Activated naive CD8-positive, alpha-beta T cell treated with anti-CD3 and anti-CD28 coated beads, Interleukin-2, amount 10 ng/mL, durations not matched to agents 7 days and 5 days (primary cell): Measurements from ENCODE around the gene FBXW7. TPM values are rescaled to one million over a fixed set of nuclear protein-coding genes. Genes with fewer than 3 reads are reported as not detected.

Experiments
- ATAC-seq: fragments of 150-1000 bp; cut with Tn5 transposase; one replicate; pipeline ENCODE4 v1.10.0; 2021; ENCODE audit warnings: low read depth, moderate library complexity
- POLR2A ChIA-PET: fragments of 350-600 bp; sonication (Branson Sonifier 250); formaldehyde crosslinking; loops from one replicate; lab custom pipeline; 2021; ENCODE audit warnings: antibody characterized with exemption; lab: Charles Lee
- DNase-seq: peaks from one replicate; pipeline ENCODE4 v3.0.0; 2021
- H3K27ac Mint-ChIP-seq: one replicate; pipeline ENCODE4 v1.8.0; 2022; ENCODE audit warnings: mild to moderate bottlenecking, mixed read lengths
- H3K27me3 Mint-ChIP-seq: one replicate; pipeline ENCODE4 v1.8.0; 2022; ENCODE audit warnings: mild to moderate bottlenecking, moderate library complexity, mixed read lengths
- H3K36me3 Mint-ChIP-seq: one replicate; pipeline ENCODE4 v1.8.0; 2021; ENCODE audit warnings: mild to moderate bottlenecking, mixed read lengths
- H3K4me1 Mint-ChIP-seq: one replicate; pipeline ENCODE4 v1.8.0; 2021; ENCODE audit warnings: mixed read lengths
- H3K4me3 Mint-ChIP-seq: one replicate; pipeline ENCODE4 v1.8.0; 2022; ENCODE audit warnings: mild to moderate bottlenecking, moderate library complexity, mixed read lengths
- H3K9me3 Mint-ChIP-seq: one replicate; pipeline ENCODE4 v1.8.0; 2021; ENCODE audit warnings: mixed read lengths
- total RNA-seq, 2 experiments: library from RNA; stranded (reverse); gene quantifications; one replicate each; pipeline ENCODE4 v1.2.3, GENCODE V29; 2021

FBXW7 gene
- total RNA-seq, 2 experiments from 2014 or later = 80.2 to 91.2 TPM

- ATAC-seq = no peak
- H3K4me1 Mint-ChIP-seq = peaks cover 14% of the 10 kb centered on the region
These were observed 59.1 kb downstream of the FBXW7 start for GRCh38 chr4:152476796-152477195.

GRCh38 chr4:152471251-152471792 is 64.6 kb downstream of the FBXW7 start:
- POLR2A ChIA-PET = no interaction called here
- H3K36me3 Mint-ChIP-seq = peaks cover 34% of the 10 kb centered on the region
- ATAC-seq = no peak
- H3K27me3 Mint-ChIP-seq = no peaks in the 10 kb centered on the region
- no peak overlapping the region for H3K27ac Mint-ChIP-seq
- DNase-seq = no peak
- H3K9me3 Mint-ChIP-seq = peaks cover 7% of the 10 kb centered on the region
- no peaks in the 10 kb centered on the region for H3K4me1 Mint-ChIP-seq
- H3K4me3 Mint-ChIP-seq = no peak overlapping the region

More at GRCh38 chr4:152476796-152477195, 59.1 kb downstream of the FBXW7 start:
- peaks cover 4% of the 10 kb centered on the region for H3K9me3 Mint-ChIP-seq
- H3K36me3 Mint-ChIP-seq = peaks cover 37% of the 10 kb centered on the region
- POLR2A ChIA-PET = no interaction called here
- no peak for DNase-seq
- H3K4me3 Mint-ChIP-seq = no peak overlapping the region
- no peaks in the 10 kb centered on the region for H3K27me3 Mint-ChIP-seq
- no peak overlapping the region for H3K27ac Mint-ChIP-seq

GRCh38 chr4:152468408-152468807 is 67.5 kb downstream of the FBXW7 start:
- ATAC-seq = no peak
- peaks cover 7% of the 10 kb centered on the region for H3K9me3 Mint-ChIP-seq
- H3K4me1 Mint-ChIP-seq = peaks cover 15% of the 10 kb centered on the region

GRCh38 chr4:152467101-152467500 is 68.8 kb downstream of the FBXW7 start:
- Mint-ChIP-seq H3K9me3 (peaks cover 7% of the 10 kb centered on the region), H3K36me3 (peaks cover 29% of the 10 kb centered on the region), H3K27me3 (no peaks in the 10 kb centered on the region), H3K4me3 (no peak overlapping the region), H3K4me1 (peaks cover 27% of the 10 kb centered on the region), H3K27ac (no peak overlapping the region)
- DNase-seq (no peak), ATAC-seq (no peak)
- POLR2A ChIA-PET = no interaction called here

More at GRCh38 chr4:152468408-152468807, 67.5 kb downstream of the FBXW7 start:
- no peak overlapping the region for H3K27ac Mint-ChIP-seq
- no peak overlapping the region for H3K4me3 Mint-ChIP-seq
- peaks cover 29% of the 10 kb centered on the region for H3K36me3 Mint-ChIP-seq
- DNase-seq = no peak
- POLR2A ChIA-PET = no interaction called here
- no peaks in the 10 kb centered on the region for H3K27me3 Mint-ChIP-seq

- DNase-seq = no peak
- Mint-ChIP-seq H3K36me3 (peaks cover 19% of the 10 kb centered on the region), H3K9me3 (peaks cover 3% of the 10 kb centered on the region), H3K4me1 (peaks cover 44% of the 10 kb centered on the region), H3K27me3 (no peaks in the 10 kb centered on the region), H3K27ac (peak overlapping the region; percentile 84), H3K4me3 (peak overlapping the region; percentile 45)
- ATAC-seq = peak; percentile 70
- POLR2A ChIA-PET = no interaction called here
These were observed 71.7 kb downstream of the FBXW7 start for GRCh38 chr4:152464030-152464823.

GRCh38 chr4:152463562-152463961 is 72.3 kb downstream of the FBXW7 start:
- H3K4me1 Mint-ChIP-seq = peaks cover 50% of the 10 kb centered on the region

GRCh38 chr4:152462695-152463094 is 73.2 kb downstream of the FBXW7 start:
- H3K27me3 Mint-ChIP-seq = no peaks in the 10 kb centered on the region
- DNase-seq = no peak
- no peak overlapping the region for H3K27ac Mint-ChIP-seq
- H3K36me3 Mint-ChIP-seq = peaks cover 18% of the 10 kb centered on the region
- POLR2A ChIA-PET = interaction anchor here (0.7 kb wide), 1 partner anchor 647 kb away, joined by 3 read pairs; no protein-coding TSS in a partner anchor
- no peak overlapping the region for H3K4me3 Mint-ChIP-seq
- peaks cover 55% of the 10 kb centered on the region for H3K4me1 Mint-ChIP-seq
- no peak for ATAC-seq
- no peaks in the 10 kb centered on the region for H3K9me3 Mint-ChIP-seq

More at GRCh38 chr4:152463562-152463961, 72.3 kb downstream of the FBXW7 start:
- DNase-seq (no peak), ATAC-seq (no peak)
- Mint-ChIP-seq H3K27ac (peak overlapping the region; percentile 84), H3K27me3 (no peaks in the 10 kb centered on the region), H3K4me3 (peak overlapping the region; percentile 45), H3K36me3 (peaks cover 19% of the 10 kb centered on the region), H3K9me3 (peaks cover 3% of the 10 kb centered on the region)
- POLR2A ChIA-PET = no interaction called here

GRCh38 chr4:152462047-152462446 is 73.8 kb downstream of the FBXW7 start:
- Mint-ChIP-seq H3K27me3 (no peaks in the 10 kb centered on the region), H3K27ac (peak overlapping the region; percentile 33), H3K36me3 (peaks cover 13% of the 10 kb centered on the region), H3K4me1 (peaks cover 55% of the 10 kb centered on the region), H3K9me3 (no peaks in the 10 kb centered on the region), H3K4me3 (no peak overlapping the region)
- DNase-seq (no peak), ATAC-seq (no peak)
- POLR2A ChIA-PET = no interaction called here

- peaks cover 11% of the 10 kb centered on the region for H3K36me3 Mint-ChIP-seq
- no peak for DNase-seq
- POLR2A ChIA-PET = interaction anchor here (1.1 kb wide), 1 partner anchor 76 kb away, joined by 4 read pairs; the partner anchor contains the start of gene FBXW7
- H3K4me1 Mint-ChIP-seq = peaks cover 60% of the 10 kb centered on the region
- H3K4me3 Mint-ChIP-seq = peak overlapping the region; percentile 2
- peak overlapping the region; percentile 54 for H3K27ac Mint-ChIP-seq
- no peaks in the 10 kb centered on the region for H3K27me3 Mint-ChIP-seq
- no peak for ATAC-seq
- H3K9me3 Mint-ChIP-seq = peaks cover 2% of the 10 kb centered on the region
These were observed 75.4 kb downstream of the FBXW7 start for GRCh38 chr4:152460488-152460887.

- H3K9me3 Mint-ChIP-seq = peaks cover 2% of the 10 kb centered on the region
- peak overlapping the region; percentile 84 for H3K27ac Mint-ChIP-seq
- ATAC-seq (peak; percentile 49), DNase-seq (no peak)
- no peaks in the 10 kb centered on the region for H3K27me3 Mint-ChIP-seq
- H3K4me1 Mint-ChIP-seq = peaks cover 60% of the 10 kb centered on the region
- H3K4me3 Mint-ChIP-seq = peak overlapping the region; percentile 43
- peaks cover 11% of the 10 kb centered on the region for H3K36me3 Mint-ChIP-seq
- POLR2A ChIA-PET = interaction anchor here (0.9 to 1.9 kb wide), 3 partner anchors 27 to 77 kb away, joined by 3 to 8 read pairs (median 4); partner anchors contain the start of gene FBXW7
These were observed 76.6 kb downstream of the FBXW7 start for GRCh38 chr4:152459326-152459725.

- Mint-ChIP-seq H3K27me3 (no peaks in the 10 kb centered on the region), H3K4me1 (peaks cover 58% of the 10 kb centered on the region), H3K9me3 (peaks cover 2% of the 10 kb centered on the region), H3K4me3 (peak overlapping the region; percentile 43), H3K36me3 (peaks cover 11% of the 10 kb centered on the region), H3K27ac (peak overlapping the region; percentile 84)
- POLR2A ChIA-PET = interaction anchor here (0.9 to 1.9 kb wide), 3 partner anchors 28 to 77 kb away, joined by 3 to 8 read pairs (median 4); partner anchors contain the start of gene FBXW7
- ATAC-seq (peak; percentile 72), DNase-seq (no peak)
These were observed 77.0 kb downstream of the FBXW7 start for GRCh38 chr4:152458801-152459302.

- peaks cover 2% of the 10 kb centered on the region for H3K9me3 Mint-ChIP-seq
- peaks cover 41% of the 10 kb centered on the region for H3K4me1 Mint-ChIP-seq
- POLR2A ChIA-PET = no interaction called here
- DNase-seq = no peak
- no peak overlapping the region for H3K27ac Mint-ChIP-seq
- peaks cover 9% of the 10 kb centered on the region for H3K36me3 Mint-ChIP-seq
- no peak overlapping the region for H3K4me3 Mint-ChIP-seq
- no peaks in the 10 kb centered on the region for H3K27me3 Mint-ChIP-seq
- no peak for ATAC-seq
These were observed 79.3 kb downstream of the FBXW7 start for GRCh38 chr4:152456609-152457008.

GRCh38 chr4:152455311-152455710 is 80.6 kb downstream of the FBXW7 start:
- Mint-ChIP-seq H3K4me3 (no peak overlapping the region), H3K4me1 (peaks cover 33% of the 10 kb centered on the region), H3K9me3 (peaks cover 2% of the 10 kb centered on the region), H3K27ac (no peak overlapping the region), H3K36me3 (peaks cover 5% of the 10 kb centered on the region), H3K27me3 (no peaks in the 10 kb centered on the region)
- POLR2A ChIA-PET = interaction anchor here (1.5 to 2.0 kb wide), 2 partner anchors 81 to 184 kb away, joined by 5 to 8 read pairs; partner anchors contain the start of gene FBXW7
- ATAC-seq (no peak), DNase-seq (no peak)
